ENCODE results near the gene CTNNA2.

CTNNA2 gene

DNA sequence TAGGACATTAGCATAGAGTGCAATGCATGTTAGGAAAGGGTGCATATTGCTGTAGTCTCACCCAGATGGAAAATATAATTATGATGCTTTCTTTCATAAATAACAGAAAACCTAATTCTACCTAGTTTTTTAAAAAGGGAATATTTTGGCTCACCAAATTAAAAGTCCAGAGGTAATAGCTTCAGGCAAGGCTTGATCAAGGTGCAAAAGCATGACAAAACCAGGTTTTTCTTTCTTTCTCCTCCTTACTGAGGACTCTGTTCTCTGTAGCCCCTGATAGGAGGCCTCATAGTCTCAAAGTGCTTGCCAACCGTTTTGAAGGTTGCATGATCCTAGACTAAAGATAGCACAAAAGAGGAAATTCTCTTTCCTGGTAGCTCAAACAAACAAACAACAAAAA lies 349.9 kb downstream of the CTNNA2 start:
- no peak for DNase-seq

DNA sequence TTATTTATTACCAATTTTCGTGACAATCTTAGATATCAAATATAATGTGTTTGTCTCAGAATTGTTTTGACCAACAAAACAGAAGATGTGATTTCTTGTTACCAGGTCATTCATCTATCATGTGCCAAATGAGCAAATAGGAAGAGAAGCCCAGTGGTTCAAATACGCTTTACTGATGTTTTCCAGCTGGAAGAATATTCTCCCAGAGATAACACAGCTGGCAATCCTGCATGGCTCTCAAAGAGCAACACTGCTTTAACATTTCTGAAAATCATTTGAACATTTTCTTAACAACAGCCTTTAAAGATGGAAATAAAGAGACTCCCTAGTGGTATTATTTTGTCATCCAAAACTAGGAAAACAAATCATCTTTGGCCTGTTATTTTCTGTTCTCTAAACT lies 359.8 kb downstream of the CTNNA2 start:
- no peak for DNase-seq

DNA sequence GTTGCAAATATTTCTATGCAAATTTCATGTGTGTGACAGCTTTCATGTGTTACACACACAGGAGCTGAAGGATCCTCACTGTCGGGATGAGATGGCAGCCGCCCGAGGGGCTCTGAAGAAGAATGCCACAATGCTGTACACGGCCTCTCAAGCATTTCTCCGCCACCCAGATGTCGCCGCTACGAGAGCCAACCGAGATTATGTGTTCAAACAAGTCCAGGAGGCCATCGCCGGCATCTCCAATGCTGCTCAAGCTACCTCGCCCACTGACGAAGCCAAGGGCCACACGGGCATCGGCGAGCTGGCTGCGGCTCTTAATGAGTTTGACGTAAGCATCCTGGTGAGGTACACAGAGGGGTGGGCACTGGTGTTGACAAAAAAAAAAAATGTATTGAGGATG lies 361.2 kb downstream of the CTNNA2 start:
- no peak for DNase-seq

DNA sequence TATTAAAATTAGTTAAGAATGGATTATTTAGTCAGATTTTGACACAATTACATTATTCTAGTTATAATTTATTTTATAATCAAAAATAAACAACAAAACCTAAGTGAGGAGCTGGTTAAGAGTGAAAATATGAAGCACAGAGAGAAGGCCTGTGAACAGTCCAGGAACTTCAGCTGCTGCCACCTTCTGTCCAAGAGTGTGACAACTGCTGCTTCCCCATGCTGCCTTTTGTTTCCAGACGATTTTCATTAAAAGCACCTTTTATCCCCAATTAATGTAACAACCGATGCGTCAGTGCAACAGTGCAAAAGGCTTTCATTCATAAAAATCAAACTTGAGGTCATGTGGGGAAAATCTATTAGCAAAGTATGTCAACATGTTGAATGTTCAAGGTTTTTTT lies 363.6 kb downstream of the CTNNA2 start:
- DNase-seq, result no peak

DNA sequence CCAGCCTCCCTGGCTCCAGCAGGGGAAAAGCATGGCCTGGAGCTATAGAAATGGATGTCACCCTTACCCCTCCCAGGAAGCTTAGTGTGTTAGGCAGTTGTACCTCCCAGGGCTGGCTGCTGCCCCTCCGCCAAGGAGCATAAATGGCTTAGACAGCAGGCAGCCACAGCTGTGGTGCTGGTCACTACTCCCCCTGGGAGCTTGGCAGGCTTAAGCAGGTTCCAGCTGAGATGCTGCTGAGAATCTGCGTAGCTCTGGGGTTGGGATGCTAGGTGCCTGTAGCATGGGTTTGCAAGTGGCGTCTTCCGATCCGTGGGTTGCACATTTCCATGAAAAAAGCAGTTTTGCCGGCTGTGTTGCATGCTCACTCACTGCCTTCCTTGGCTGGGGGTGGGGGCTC lies 369.7 kb downstream of the CTNNA2 start:
- no peak for DNase-seq

DNA sequence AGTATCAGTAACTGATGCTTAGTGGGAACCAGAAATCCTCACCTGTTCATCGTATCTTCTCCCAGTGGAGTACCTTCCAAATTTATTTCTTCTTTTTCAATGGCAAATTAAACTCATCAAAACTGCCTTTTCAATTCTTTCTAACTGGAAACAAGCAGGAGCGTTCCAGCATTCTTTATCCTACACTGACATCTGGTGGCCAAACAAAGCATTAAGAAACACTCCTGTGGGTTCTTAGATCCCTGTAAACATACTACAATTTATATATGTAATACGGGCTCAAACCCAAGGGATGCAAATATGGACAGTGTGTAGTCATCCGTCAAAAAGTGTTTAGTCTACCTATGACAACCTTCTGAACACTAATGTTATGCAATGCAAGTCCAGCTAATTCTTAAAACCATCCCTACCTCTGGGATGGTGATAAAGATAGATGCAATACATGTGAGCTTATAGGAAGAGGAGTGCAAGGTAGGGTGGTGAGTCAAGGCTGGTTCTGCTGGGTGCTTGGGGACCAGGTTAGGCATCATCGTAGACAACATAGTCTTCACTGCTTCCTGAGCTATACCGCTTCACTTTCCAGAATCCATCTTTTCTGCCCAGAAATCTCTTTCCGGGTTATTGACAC lies 375.0 kb downstream of the CTNNA2 start:
- DNase-seq, result no peak

DNA sequence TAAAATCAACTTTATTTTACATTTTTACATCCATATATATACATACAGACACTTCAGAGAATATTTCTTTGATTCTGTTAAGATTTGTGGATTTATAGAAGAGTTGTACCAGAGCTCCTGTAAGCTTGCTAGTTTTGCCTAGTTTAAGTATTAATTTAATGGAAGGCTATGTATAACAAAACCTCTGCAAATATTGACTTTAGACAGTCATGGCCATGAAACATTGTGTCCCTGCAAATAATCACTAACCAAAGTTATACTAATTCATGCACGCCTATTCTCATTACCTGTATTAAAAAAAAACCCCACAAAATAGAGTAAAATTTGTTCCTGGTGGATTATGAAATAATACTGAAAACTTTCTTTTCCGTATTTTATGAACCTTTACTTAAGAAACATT lies 379.3 kb downstream of the CTNNA2 start:
- no peak for DNase-seq

DNA sequence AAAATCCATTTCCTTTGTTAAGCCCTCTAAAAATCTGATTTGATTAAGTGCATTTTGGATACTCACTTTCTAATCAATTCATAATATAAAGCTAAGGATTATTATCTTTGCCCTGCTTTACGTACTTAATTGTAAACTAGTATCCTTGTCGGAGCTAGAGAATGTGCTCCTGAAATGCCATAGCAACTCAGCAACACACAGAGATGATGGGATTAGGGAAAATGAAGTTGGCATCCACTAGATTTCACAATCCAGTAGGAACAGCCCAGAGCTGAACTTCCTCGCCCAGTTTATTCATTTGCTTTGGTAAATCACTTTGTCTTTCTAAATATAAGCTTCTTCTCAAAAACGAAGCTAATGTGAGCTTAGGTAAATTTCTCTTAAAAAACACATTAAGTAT lies 386.3 kb downstream of the CTNNA2 start:
- no peak for DNase-seq

DNA sequence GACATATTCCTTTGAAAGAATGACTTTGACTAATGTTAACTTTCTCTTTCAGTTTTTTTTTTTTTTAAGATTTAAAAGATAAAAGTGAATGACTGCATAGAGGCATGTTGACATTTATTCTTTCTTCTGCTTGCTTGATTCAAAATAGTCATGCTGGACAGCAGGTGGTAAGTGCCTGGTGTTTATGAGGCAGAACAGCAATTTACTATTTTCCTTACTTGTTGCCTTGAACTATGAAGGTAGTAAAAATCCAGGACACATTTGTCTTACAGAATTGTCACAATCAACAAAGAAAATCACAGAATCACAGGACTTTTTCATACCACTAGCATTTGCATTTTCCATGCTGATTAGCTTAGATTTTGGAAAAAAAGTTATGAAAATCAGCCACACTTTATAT lies 388.3 kb downstream of the CTNNA2 start:
- DNase-seq, result no peak

DNA sequence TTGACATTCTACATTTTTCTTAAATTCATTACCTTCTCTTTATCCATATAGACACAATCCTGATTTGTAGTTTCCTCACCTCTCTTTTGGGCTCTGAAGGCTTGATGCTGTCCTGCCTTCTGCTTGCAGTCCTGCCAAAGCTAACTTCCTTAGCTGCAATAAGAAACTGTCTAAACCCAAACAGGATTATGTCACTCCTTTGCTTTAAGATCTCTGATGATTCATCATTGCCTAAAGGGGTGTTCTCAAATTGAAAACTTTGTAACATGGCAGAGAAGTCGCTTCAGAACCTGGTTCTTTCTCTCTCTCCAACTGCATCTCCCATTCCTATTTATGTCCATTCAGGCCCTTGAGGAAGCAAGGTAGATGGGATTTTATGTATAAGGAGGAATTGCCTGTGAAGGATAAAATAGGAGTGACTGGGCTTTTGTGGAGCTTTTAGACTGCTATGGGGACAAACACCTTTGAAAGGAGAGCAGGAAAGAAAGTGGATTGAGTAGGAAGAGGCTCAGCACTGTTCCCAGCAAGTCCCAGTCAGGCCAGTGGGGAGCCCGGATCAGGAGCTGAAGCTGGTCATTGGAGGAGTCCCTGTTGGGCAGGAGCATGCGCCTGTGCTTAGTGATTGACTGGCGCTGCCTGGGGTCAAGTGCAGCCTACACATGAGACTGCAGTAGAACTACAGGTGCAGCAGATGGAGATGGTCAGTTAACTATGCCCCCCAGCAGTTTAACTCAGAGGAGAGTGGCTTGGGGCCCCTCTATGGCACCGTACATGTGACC lies 390.6 kb downstream of the CTNNA2 start:
- DNase-seq, result no peak

DNA sequence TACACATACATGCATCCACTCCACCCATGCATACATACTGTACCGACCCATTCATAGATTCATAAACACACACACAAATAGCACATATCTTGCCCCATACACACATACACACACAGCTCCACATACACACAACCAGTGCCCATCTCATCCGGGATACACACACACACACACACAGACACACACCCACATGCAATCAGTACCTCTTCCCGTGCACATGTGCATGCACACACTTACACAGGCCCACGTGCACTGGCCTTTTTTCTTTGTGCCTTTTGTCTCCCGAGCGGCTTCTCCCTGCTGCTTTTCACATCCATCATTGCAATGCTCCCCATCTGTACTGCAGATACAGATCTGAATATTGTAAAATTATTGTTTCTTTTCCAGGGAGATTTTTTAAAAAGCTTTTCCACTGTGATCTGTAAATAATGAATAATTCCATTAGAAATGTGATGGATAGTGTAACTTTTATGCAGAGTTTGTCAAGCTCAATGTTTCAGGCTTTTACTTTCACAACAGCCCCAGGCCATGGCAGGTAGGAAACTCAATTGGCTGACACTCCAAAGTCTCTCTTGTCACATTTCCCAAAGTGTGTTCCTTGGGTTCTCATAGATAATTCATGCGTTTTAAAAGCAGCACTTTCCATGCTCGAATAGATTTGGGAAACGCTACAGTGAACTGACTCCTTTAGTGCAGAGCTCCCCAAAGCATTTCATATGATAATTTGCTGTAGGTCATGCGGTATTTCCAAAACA lies 393.5 kb downstream of the CTNNA2 start:
- DNase-seq, result no peak

DNA sequence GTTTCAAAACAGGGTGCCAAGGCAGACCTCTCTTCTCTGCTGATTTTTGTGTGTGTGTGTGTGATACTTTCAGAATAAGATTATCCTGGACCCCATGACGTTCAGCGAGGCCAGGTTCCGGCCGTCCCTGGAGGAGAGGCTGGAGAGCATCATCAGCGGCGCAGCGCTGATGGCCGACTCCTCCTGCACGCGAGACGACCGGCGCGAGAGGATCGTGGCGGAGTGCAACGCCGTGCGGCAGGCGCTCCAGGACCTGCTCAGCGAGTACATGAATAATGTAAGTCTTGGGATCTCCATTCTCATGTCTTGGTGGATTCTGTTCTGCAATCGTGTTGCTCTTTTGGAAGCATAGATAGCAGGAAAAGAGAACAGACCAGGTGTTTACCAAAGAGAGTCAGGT lies 396.7 kb downstream of the CTNNA2 start:
- DNase-seq, result no peak

DNA sequence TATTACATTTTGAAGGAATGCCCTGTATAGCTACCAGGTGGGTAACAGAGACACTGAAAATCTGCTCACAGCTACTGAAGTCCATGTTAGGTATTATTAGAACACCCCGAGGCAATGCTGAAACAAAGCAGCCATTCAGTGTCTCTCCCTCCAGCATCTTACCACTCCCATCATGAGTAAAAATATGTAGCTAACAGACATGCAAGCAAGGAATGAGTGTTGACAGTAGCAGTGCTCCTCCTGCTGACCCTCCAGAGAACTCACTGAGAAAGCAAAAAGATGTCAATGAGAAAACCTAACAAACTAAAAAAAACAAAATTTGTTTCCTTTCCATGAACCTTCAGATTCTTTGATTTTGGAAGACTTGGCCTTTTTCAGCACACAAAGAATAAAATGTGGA lies 397.8 kb downstream of the CTNNA2 start:
- no peak for DNase-seq

DNA sequence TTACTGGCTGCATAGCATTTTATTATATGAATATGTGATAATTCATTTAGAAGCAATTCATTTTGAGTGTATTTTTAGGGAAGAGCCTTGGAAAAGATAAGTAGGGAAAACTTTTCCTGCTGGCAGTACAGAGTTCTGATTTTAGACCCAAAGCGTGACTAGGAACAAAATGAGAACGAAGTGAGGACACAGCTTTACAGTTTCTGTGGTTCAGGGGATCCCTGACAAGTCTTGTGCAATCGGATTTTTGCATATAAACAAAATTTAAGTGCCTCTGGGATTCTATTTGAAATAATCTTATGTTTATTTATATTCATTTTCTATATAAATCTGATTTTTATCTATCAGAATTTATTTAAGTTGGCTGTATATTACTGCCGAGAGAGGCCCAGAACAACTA lies 402.6 kb downstream of the CTNNA2 start:
- DNase-seq, result no peak

DNA sequence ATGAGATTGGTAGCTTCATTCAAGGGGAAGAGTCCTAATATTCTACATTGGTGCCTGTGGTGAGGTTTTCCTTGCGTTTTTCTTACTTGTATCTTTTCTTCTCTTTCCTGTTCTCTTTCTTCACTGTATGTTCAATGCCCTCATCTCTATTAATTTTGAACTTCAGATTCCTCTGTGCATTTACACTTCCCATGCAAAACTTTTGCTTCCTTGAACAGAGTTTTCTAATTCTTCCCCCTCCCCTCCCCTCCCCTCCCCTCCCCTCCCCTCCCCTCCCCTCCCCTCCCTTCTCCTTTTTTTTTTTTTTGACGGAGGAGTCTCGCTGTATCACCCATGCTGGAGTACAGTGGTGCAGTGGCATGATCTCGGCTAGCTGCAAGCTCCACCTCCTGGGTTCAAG lies 403.4 kb downstream of the CTNNA2 start:
- DNase-seq, result no peak

DNA sequence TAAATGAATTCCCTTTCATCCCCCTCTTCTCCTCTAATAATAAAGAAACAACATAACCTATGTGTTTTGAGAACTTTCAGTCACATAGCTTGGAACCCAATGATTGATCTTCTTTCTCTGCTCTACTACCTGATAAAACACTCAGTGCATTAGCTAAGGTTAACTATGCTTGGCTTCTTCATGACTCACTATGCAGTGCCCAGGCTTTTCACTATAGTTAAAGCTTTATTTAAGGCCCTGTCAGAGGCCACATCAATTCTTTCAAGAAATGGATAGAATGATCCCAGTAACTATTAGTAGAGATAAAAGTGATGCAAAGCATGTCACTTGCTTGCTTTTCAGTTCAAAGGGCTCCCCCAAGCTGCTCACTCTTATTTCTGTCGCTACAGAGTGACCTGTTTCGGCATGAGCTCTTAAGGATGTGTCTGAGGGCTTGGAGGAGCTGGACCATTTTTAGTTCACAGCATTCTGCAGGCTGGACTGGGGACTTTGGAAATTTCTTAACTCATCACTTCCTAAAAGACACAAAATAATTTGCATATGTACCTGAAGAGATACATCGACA lies 407.7 kb downstream of the CTNNA2 start:
- no peak for DNase-seq

DNA sequence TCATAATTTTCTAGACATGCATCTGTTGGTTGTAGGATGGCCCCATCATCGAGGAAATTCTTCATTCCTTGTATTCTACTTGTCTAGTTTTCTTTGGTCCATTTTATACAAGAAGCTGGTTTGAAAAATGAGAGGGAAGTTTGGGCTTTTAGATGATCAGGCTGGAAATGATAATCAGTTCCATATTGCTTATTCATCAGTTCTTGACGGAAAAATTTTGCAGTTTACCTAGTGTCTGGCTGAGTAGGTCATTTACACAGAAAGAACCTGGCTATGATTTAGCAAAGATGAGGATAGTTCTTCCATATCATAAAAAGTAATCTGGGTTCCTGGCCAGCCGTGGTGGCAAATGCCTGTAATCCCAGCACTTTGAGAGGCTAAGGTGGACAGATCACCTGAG lies 416.8 kb downstream of the CTNNA2 start:
- DNase-seq, result no peak

DNA sequence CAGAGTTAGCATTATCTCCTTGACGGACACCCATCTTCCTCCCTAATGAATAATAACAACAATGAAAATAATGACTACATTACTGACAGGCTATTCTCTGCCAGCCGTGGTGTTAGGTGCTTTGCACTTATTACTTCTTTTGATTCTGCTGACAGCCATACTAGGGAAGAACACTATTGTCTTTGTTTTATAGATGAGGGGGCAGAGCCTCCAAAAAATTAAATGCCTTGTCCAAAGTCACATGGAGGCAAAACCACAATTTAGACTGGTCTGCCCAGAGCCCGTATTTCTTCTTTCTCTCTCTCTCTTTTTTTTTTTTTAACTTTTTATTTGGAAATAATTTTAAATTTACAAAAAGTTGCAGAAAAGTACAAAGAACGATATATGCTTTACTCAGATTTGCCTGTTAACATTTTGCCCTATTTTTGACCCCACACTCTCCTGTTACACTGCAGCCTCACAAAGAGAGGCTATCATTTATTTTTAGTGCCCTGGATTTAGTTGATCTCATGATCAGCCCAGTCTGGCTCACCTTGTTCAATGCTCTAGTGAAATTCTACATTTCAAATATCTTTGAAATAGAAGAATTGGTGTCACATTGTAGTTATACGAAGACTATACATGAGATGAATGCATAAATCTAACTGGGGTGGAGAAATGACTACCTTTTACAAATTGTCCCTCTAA lies 422.3 kb downstream of the CTNNA2 start:
- DNase-seq, result no peak

DNA sequence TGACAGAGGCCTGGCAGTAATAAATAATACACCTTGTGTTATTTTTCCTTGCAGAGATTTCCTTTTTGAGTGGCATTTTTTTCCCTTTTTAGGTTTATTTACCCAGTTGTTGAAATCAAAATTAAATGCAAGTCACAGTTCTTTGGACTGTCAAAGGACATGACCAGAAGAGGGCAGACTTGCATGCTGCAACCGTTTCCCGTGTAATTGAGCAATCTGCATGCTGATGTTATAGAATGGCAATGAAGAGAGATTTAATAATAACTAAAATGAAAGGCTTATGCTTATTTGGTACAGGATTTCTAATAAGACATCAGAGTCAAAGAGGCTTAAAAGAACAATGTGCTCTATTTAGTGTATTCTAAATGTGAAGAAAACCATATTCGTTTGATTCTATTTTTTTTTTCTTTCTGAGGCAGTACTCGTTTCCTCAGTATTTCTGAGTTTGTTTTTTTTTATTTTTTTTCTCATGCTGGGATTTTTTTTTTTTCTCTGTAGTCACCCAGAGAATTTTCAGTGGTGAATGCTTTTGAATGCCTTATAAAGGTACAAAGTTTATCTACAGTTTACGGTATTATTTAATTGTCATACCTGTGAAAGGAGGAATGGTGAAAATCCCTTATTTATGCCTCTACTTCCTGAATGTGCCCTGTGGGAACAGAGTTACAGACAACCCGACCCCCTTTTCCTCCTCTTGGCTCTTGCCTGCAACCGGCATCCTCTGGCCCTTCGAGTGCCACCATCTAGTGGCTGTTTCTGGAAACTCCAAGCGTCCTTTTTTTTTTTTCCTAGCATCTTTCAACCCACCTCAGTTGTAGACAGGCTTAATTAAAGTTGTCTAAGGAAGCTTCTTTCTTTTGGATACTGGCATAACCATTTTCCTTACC lies 423.2 kb downstream of the CTNNA2 start:
- DNase-seq, result no peak

DNA sequence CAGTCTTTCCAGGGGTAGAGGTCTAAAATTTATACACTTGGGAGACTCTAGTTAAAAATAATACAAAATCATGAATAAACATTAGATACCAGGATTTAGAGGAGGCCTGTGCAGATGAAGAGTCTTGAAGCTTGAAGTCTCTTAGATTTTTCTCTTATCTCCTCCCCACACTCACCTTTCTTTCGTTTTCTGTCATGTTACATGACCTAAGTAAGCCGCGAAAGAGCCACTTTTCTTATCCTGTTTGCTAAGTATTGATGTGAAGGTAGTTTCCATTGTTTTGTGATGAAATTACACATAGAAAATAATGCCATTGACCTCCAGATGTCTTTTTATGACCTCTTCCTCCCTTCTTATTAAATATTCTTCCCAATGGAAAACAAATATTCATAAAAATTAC lies 423.9 kb downstream of the CTNNA2 start:
- DNase-seq, result no peak

DNA sequence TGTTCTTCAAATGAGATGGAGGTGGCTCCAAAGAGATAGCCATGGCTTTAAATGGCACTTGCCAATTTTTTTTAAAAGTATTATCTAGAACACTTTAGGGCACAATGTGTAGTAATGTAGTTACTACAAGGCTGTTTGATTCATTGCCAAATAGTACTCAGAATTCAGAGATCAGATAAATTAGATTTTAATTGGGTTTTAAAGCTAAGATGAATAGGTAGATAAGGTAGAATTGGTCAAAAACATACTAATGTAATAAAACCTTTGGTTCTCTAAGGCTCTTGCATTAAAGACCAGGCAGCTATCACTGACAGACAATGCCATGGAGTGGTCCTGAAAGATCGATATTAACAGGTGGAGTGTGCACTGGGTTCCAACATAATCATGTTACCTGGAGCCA lies 425.8 kb downstream of the CTNNA2 start:
- no peak for DNase-seq

DNA sequence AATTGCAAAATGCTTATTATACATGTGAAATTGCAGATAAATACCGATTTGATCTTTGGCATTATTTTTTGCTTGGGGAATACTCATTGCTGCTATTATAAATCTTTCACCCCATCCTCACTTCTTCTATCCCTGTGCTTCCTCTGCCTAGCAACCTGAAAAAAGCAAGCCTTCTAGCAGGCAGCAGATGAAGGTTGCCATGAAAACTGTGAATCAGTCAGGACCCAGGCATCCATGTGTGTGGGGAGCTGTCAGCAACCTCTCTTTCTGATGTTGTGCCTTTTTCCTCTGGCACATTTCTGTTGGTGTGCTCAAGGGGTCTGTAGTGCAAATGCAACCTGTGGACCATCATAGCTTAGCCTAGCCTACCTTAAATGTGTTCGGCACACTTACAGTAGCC lies 427.5 kb downstream of the CTNNA2 start:
- no peak for DNase-seq

All from activated CD8-positive, alpha-beta memory T cell treated with anti-CD3 and anti-CD28 coated beads, Interleukin-2, amount 50 U/mL, for 4 hours (primary cell).